Gastrocnemius medialis (tissue), 4 donors: ENCODE data around the gene ABCC8. TPM values are rescaled to one million over a fixed set of nuclear protein-coding genes. Genes with fewer than 3 reads are reported as not detected.

Experiments
- ATAC-seq, 2 donors: fragments of 150-250 bp; one replicate each; pipeline ENCODE4 v1.9.1; 2016
- DNase-seq, 2 donors: peaks; one replicate each; pipeline ENCODE4 v3.0.0-alpha.2; 2019
- H3K27ac ChIP-seq, 4 donors: fragments of 200-600 bp; sonication (generic); 1 replicate in 1 of 4; 2 replicates in 3 of 4; pipeline ENCODE4 v1.5.1; 2016 to 2018; ENCODE audit warnings: mild to moderate bottlenecking in 2 of 4, moderate library complexity in 1 of 4
- H3K27me3 ChIP-seq, 3 donors: fragments of 200-600 bp; sonication (generic) in 2 of 3; 1 replicate in 1 of 3; 2 replicates in 2 of 3; pipeline versions ENCODE4 v1.5.1 to v1.6.0; 2016 to 2019; ENCODE audit warnings: mild to moderate bottlenecking in 1 of 3, moderate library complexity in 1 of 3
- H3K36me3 ChIP-seq, 2 donors: fragments of 200-600 bp; sonication (generic) in 1 of 2; one replicate each; pipeline ENCODE4 v1.5.1; 2017 to 2018
- H3K4me1 ChIP-seq, 2 donors: fragments of 200-600 bp; sonication (generic) in 1 of 2; one replicate each; pipeline ENCODE4 v1.5.1; 2016 to 2017; ENCODE audit warnings: mild to moderate bottlenecking in 2 of 2
- H3K4me3 ChIP-seq, 4 donors: fragments of 200-600 bp; sonication (generic) in 3 of 4; 1 replicate in 1 of 4; 2 replicates in 3 of 4; pipeline ENCODE4 v1.5.1; 2016 to 2019; ENCODE audit warnings: mild to moderate bottlenecking in 2 of 4
- H3K9me3 ChIP-seq, 3 donors: fragments of 200-600 bp; sonication (generic) in 2 of 3; 1 replicate in 1 of 3; 2 replicates in 2 of 3; pipeline ENCODE4 v1.5.1; 2016 to 2019
- POLR2A ChIP-seq, 2 donors: fragments of 450-650 bp; IDR thresholded peaks; one replicate each; pipeline ENCODE4 v1.6.1; 2017; ENCODE audit warnings: antibody characterized with exemption in 2 of 2, mild to moderate bottlenecking in 2 of 2, moderate library complexity in 2 of 2
- in situ Hi-C, 4 donors: fragments of 200-750 bp; cut with MboI; loops; one replicate each; pipeline versions ENCODE4 v1.15.0 to v1.8.0; 2017; ENCODE audit warnings: low sequenced_read_pairs in 4 of 4
- intact Hi-C: fragments of 100-400 bp; cut with DNase I; formaldehyde crosslinking; loops from one replicate; pipeline ENCODE4 v1.15.1; 2023; ENCODE audit warnings: low total_unique reads
- total RNA-seq, 4 donors: library from RNA; depleted of rRNA; stranded (reverse); fragments of >200 nt; gene quantifications; one replicate each; pipeline versions ENCODE4 v1.1.0 to v1.2.3, GENCODE V29; 2016
- TF ChIP-seq, protein P1 (sequence below), 5 experiments: fragments of 450-650 bp in 3 of 5; fragments of 200-600 bp in 2 of 5; sonication (generic) in 2 of 5; IDR thresholded peaks in 4 of 5; conservative IDR thresholded peaks in 1 of 5; 1 replicate in 4 of 5; 2 replicates in 1 of 5; pipeline ENCODE4 v1.5.1; 2016 to 2019; ENCODE audit warnings: antibody characterized with exemption in 5 of 5, mild to moderate bottlenecking in 3 of 5, moderate library complexity in 3 of 5

Gene ABCC8
- total RNA-seq, 4 donors from 2014 or later, result 0.33 to 4.0 (median 1.1) TPM

DNA sequence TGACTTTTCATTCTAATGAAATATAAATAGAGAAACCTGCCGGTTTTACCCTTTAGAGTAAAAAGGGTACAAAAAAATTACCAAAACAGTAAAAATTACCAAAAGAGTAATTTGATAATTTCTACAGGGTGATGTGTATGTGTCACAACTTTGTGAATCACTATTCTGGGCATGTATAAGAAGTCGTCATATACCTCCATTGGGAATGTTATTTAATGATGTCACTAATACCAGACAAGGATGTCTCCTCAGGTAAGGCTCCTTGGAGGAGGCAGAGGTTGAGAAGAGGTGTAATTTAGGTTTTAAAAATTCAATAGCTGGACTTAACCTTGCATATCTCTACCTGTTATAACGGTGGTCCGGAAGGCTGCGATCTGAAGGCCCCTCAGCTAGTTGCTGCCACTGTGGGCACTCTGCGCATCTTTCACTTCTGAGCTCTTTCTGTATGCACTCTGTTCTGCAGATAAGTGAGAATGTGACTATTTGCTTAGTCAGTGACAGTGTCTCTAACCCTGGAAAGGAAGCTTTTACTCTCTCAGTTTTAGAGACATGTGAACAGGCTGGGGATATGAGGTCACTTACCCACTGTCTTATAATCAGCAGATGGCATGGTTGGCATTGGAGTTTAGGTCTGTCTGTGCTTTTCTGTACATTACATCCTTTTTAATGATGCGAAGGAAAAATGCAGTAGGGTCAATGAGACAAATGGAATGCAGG is 126.0 kb downstream of the ABCC8 start:
- H3K4me1 ChIP-seq, result peaks cover 17 to 24% of the 10 kb centered on the region in 2 donors
- TF ChIP-seq, protein P1, sequence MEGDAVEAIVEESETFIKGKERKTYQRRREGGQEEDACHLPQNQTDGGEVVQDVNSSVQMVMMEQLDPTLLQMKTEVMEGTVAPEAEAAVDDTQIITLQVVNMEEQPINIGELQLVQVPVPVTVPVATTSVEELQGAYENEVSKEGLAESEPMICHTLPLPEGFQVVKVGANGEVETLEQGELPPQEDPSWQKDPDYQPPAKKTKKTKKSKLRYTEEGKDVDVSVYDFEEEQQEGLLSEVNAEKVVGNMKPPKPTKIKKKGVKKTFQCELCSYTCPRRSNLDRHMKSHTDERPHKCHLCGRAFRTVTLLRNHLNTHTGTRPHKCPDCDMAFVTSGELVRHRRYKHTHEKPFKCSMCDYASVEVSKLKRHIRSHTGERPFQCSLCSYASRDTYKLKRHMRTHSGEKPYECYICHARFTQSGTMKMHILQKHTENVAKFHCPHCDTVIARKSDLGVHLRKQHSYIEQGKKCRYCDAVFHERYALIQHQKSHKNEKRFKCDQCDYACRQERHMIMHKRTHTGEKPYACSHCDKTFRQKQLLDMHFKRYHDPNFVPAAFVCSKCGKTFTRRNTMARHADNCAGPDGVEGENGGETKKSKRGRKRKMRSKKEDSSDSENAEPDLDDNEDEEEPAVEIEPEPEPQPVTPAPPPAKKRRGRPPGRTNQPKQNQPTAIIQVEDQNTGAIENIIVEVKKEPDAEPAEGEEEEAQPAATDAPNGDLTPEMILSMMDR (IDR thresholded peaks at IDR 0.05 in 4 of 5, conservative IDR thresholded peaks at IDR 0.05 in 1 of 5), result no peak
- TF ChIP-seq POLR2A (IDR thresholded peaks at IDR 0.05), result no peak
- no peaks in the 10 kb centered on the region for H3K9me3 ChIP-seq
- no peak overlapping the region for H3K4me3 ChIP-seq
- DNase-seq (no peak), ATAC-seq (no peak)
- in situ Hi-C loops, result no loop called here
- intact Hi-C loops, result loop anchor here (5.0 to 10.0 kb wide), 2 partner anchors 146 to 273 kb away; partner anchors contain the start of genes PIK3C2A and RPS13
- H3K36me3 ChIP-seq, result no peaks in the 10 kb centered on the region
- no peak overlapping the region for H3K27ac ChIP-seq
- peaks cover 16 to 27% (median 25%) of the 10 kb centered on the region in 3 donors for H3K27me3 ChIP-seq

DNA sequence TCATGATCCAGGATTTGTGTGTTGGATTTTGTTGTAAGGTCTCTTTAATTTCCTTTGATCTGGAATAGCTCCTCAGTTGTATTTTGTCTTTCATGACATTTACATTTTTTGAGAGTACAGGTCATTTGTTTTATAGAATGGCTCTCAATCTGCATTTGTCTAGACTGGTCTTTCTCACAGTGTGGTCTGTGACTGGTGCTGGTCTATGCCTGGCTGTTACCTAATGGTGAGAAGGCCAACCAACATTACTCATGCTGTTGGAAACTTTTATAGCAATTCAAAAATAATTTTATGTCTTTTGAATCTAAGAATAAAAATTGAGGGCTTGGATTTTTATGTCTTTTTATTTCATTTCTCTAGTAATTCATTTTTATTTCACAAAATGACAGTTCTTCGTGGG is 129.0 kb downstream of the ABCC8 start:
- in situ Hi-C loops (no loop called here), intact Hi-C loops (no loop called here)
- H3K4me3 ChIP-seq, result no peak overlapping the region
- ATAC-seq, result no peak
- no peaks in the 10 kb centered on the region for H3K36me3 ChIP-seq
- peaks cover 13 to 22% (median 16%) of the 10 kb centered on the region in 3 donors for H3K27me3 ChIP-seq
- H3K9me3 ChIP-seq, result no peaks in the 10 kb centered on the region
- H3K4me1 ChIP-seq, result peaks cover 4 to 16% of the 10 kb centered on the region in 2 donors
- H3K27ac ChIP-seq, result no peak overlapping the region
- TF ChIP-seq POLR2A (IDR thresholded peaks at IDR 0.05), result no peak
- TF ChIP-seq, protein P1 (IDR thresholded peaks at IDR 0.05 in 4 of 5, conservative IDR thresholded peaks at IDR 0.05 in 1 of 5), result no peak
- DNase-seq, result no peak

DNA sequence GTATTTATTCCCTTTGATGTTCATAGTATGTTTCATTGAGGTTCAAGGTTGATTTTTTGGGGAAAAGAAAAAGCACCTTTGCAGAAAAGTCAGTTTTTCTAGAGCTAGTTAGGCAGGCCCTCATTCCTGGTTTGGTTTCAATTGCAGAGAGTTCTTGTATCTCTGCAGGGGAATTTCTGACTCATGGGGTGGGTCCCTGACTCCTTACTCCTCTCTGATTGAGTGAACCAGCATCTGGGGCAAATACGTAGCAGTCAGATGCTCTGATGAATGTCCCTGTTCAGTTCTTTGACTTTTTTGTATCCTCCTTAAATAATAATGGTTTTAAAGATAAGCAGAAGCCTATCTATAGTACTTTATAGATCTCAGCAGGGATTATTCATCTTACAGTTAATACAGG is 132.7 kb downstream of the ABCC8 start:
- TF ChIP-seq, protein P1 (IDR thresholded peaks at IDR 0.05 in 4 of 5, conservative IDR thresholded peaks at IDR 0.05 in 1 of 5), result no peak
- no peak for TF ChIP-seq POLR2A (IDR thresholded peaks at IDR 0.05)
- intact Hi-C loops, result no loop called here

DNA sequence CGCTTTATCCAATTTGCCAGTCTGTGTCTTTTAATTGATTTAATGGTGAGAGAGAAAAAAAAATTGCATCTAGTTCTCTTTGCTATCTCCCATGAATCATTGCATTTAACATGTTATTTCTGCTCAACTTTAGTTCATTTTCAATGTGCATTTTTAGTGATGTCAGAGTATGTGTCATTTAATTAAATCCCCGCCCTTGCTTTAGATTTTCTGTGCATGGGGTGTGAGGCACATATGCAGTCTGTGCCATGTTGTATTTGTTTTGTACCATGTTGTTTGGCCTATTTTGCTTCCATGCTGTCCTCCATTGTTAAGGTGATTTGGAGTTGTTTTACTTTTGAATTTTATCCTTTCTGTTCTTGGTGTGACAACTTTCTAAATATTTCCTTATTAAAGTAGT is 133.4 kb downstream of the ABCC8 start:
- H3K27me3 ChIP-seq, result no peaks in the 10 kb centered on the region
- no peak overlapping the region for H3K4me3 ChIP-seq
- in situ Hi-C loops, result no loop called here
- TF ChIP-seq POLR2A (IDR thresholded peaks at IDR 0.05), result no peak
- TF ChIP-seq, protein P1 (IDR thresholded peaks at IDR 0.05 in 4 of 5, conservative IDR thresholded peaks at IDR 0.05 in 1 of 5), result no peak
- no peak for DNase-seq
- intact Hi-C loops, result no loop called here
- no peaks in the 10 kb centered on the region for H3K36me3 ChIP-seq
- no peaks in the 10 kb centered on the region for H3K4me1 ChIP-seq
- H3K9me3 ChIP-seq, result no peaks in the 10 kb centered on the region
- ATAC-seq, result no peak
- H3K27ac ChIP-seq, result no peak overlapping the region

More for the DNA sequence above, 132.7 kb downstream of the ABCC8 start:
- Histone ChIP-seq H3K4me3 (no peak overlapping the region), H3K36me3 (no peaks in the 10 kb centered on the region), H3K9me3 (no peaks in the 10 kb centered on the region), H3K4me1 (no peaks in the 10 kb centered on the region), H3K27ac (no peak overlapping the region), H3K27me3 (no peaks in the 10 kb centered on the region)
- ATAC-seq (no peak), DNase-seq (no peak)
- in situ Hi-C loops, result no loop called here

Other genes with a start within 250 kb of the ABCC8 start
- 10 to 100 TPM; 15.1 to 59.1 (median 39.1) TPM for gene NUCB2, start 200.1 kb downstream of the ABCC8 start, total RNA-seq
- under 1 TPM; 0.07 to 0.95 (median 0.38) TPM for gene NCR3LG1, start 125.0 kb downstream of the ABCC8 start, total RNA-seq
- 100 to 1,000 TPM; 103 to 182 (median 147) TPM for gene KCNJ11, start 88.2 kb downstream of the ABCC8 start, total RNA-seq
- under 1 TPM in 1 of 4 donors, not detected in 3; 0.78 TPM for gene USH1C, start 67.6 kb upstream of the ABCC8 start, total RNA-seq
- not detected for gene OTOG, start 70.4 kb upstream of the ABCC8 start, total RNA-seq
- gene MYOD1, start 242.7 kb upstream of the ABCC8 start, total RNA-seq, result 10 to 100 TPM in 2 of 4 donors, 1 to 10 TPM in 2; 3.5 to 20.6 (median 10.4) TPM